GM12878 (cell line): ENCODE results near the gene INHBC. TPM values are rescaled to one million over a fixed set of nuclear protein-coding genes. Genes with fewer than 3 reads are reported as not detected.

Source experiments
- CTCF ChIP-seq, 3 experiments: IDR thresholded peaks in 2 of 3; conservative IDR thresholded peaks in 1 of 3; 2 replicates each; pipeline ENCODE4 v1.5.1; 2011; ENCODE audit warnings: low read depth in 3 of 3, low read length in 3 of 3, mild to moderate bottlenecking in 3 of 3, control low read depth in 2 of 3, moderate library complexity in 2 of 3, inconsistent platforms in 1 of 3, mixed read lengths in 1 of 3; ENCODE audit not compliant: control insufficient read depth in 2 of 3, insufficient read depth in 1 of 3; ENCODE audit errors: extremely low read depth in 1 of 3
- EP300 ChIP-seq, 2 experiments: fragments of 150-350 bp in 1 of 2; IDR thresholded peaks; 2 replicates each; pipeline ENCODE4 v1.6.1; 2011 to 2012; ENCODE audit warnings: low read depth in 2 of 2, low read length in 2 of 2, borderline replicate concordance in 1 of 2, improper control_type of control experiment in 1 of 2, inconsistent platforms in 1 of 2; ENCODE audit not compliant: control insufficient read depth in 1 of 2
- ETV6 ChIP-seq, 2 experiments: fragments of 450-650 bp in 1 of 2; IDR thresholded peaks in 1 of 2; conservative IDR thresholded peaks in 1 of 2; 2 replicates each; pipeline ENCODE4 v1.6.1; 2014; ENCODE audit warnings: antibody characterized with exemption in 1 of 2, borderline replicate concordance in 1 of 2, low read depth in 1 of 2, mild to moderate bottlenecking in 1 of 2, moderate library complexity in 1 of 2
- IKZF1 ChIP-seq: fragments of 450-650 bp; conservative IDR thresholded peaks from 2 replicates; pipeline ENCODE4 v1.6.1; 2017; ENCODE audit warnings: antibody characterized with exemption, mild to moderate bottlenecking
- IRF4 ChIP-seq: IDR thresholded peaks from 2 replicates; pipeline ENCODE4 v1.6.1; 2011; ENCODE audit warnings: low read depth, low read length
- NFYA ChIP-seq: IDR thresholded peaks from 2 replicates; pipeline ENCODE4 v1.6.1; 2011; ENCODE audit warnings: low read depth, mild to moderate bottlenecking, low read length, improper control_type of control experiment, borderline replicate concordance
- NKRF ChIP-seq: fragments of 450-650 bp; conservative IDR thresholded peaks from 2 replicates; pipeline ENCODE4 v1.6.1; 2017; ENCODE audit warnings: mild to moderate bottlenecking, moderate library complexity
- NR2C1 ChIP-seq: fragments of 450-650 bp; IDR thresholded peaks from 2 replicates; pipeline ENCODE4 v1.6.1; 2017; ENCODE audit warnings: antibody characterized with exemption, mild to moderate bottlenecking, moderate library complexity
- RAD21 ChIP-seq: IDR thresholded peaks from 2 replicates; pipeline ENCODE4 v1.6.1; 2011; ENCODE audit warnings: mild to moderate bottlenecking, low read depth, low read length, moderate library complexity; ENCODE audit not compliant: insufficient read depth
- RCOR1 ChIP-seq: conservative IDR thresholded peaks from 2 replicates; pipeline ENCODE4 v1.6.1; 2012; ENCODE audit warnings: low read depth, low read length, improper control_type of control experiment
- SREBF1 ChIP-seq: IDR thresholded peaks from 2 replicates; pipeline ENCODE4 v1.6.1; 2012; ENCODE audit warnings: mild to moderate bottlenecking, low read length
- ZBTB4 ChIP-seq: fragments of 450-650 bp; formaldehyde crosslinking; IDR thresholded peaks from 2 replicates; pipeline ENCODE4 v1.4.0; 2022; ENCODE audit warnings: mild to moderate bottlenecking, moderate library complexity
- ZNF24 ChIP-seq: fragments of 450-650 bp; IDR thresholded peaks from 2 replicates; pipeline ENCODE4 v1.6.1; 2017; ENCODE audit warnings: antibody characterized with exemption, mild to moderate bottlenecking
- ZNF592 ChIP-seq: fragments of 450-650 bp; IDR thresholded peaks from 2 replicates; pipeline ENCODE4 v1.6.1; 2017; ENCODE audit warnings: mild to moderate bottlenecking, moderate library complexity
- ZSCAN29 ChIP-seq: fragments of 450-650 bp; IDR thresholded peaks from 2 replicates; pipeline ENCODE4 v1.6.1; 2017; ENCODE audit warnings: mild to moderate bottlenecking, moderate library complexity
- polyA plus RNA-seq, 11 experiments: library from polyadenylated mRNA; depleted of rRNA in 4 of 11; unstranded in 6 of 11; stranded (reverse) in 5 of 11; fragments of >200 nt; fragmentation: Nextera tagmentation in 4 of 11; fragmentation: Illumina TruSeq in 1 of 11; extraction: Ambion mirVana in 4 of 11; extraction: Trizol in 1 of 11; gene quantifications; 1 replicate in 1 of 11; 2 replicates in 10 of 11; pipeline versions ENCODE4 v1.2.1 to v1.2.3, GENCODE V29; 2011 to 2016; ENCODE audit warnings: inconsistent platforms in 2 of 11, missing spikeins in 2 of 11, low read depth in 1 of 11
- total RNA-seq, 4 experiments: library from RNA; depleted of rRNA in 3 of 4; stranded (reverse); fragments of >200 nt in 3 of 4; fragmentation: Illumina TruSeq in 1 of 4; extraction: Trizol in 1 of 4; gene quantifications; 2 replicates each; pipeline versions ENCODE4 v1.2.1 to v1.2.3, GENCODE V29; 2013 to 2021

Gene INHBC
- total and polyA plus RNA-seq, 10 of the 15 experiments (the other 5 are each of a cell fraction or from before 2014, with no cell fraction given) = 0.04 to 0.22 (median 0.13) TPM; not detected in 5

- TF ChIP-seq CTCF (IDR thresholded peaks at IDR 0.05 in 2 of 3, conservative IDR thresholded peaks at IDR 0.05 in 1 of 3; ENCODE audit: control insufficient read depth in 2 of 3, extremely low read depth in 1 of 3, insufficient read depth in 1 of 3, low read depth in 3 of 3, low read length in 3 of 3) = peak; percentile 48 to 81 (median 72)
- no peak for TF ChIP-seq SREBF1
- no peak for TF ChIP-seq NFYA
- TF ChIP-seq EP300 (IDR thresholded peaks at IDR 0.05; ENCODE audit: borderline replicate concordance in 1 of 2, control insufficient read depth in 1 of 2, low read depth in 2 of 2, low read length in 2 of 2) = no peak
- no peak for TF ChIP-seq ZBTB4 (CRISPR knock-in tag)
- no peak for TF ChIP-seq ETV6 (conservative IDR thresholded peaks at IDR 0.05 in 1 of 2, IDR thresholded peaks at IDR 0.05 in 1 of 2; ENCODE audit: borderline replicate concordance in 1 of 2, low read depth in 1 of 2)
- TF ChIP-seq NR2C1 = no peak
- no peak for TF ChIP-seq ZNF24
- peak; percentile 43 for TF ChIP-seq RAD21
- TF ChIP-seq ZSCAN29 = no peak
- TF ChIP-seq ZNF592 = no peak
- TF ChIP-seq NKRF = peak; percentile 7; the same call in 1 of the 2 replicates
- TF ChIP-seq RCOR1 = no peak
- TF ChIP-seq IKZF1 = peak; percentile 77
- TF ChIP-seq IRF4 = no peak
Observed at GRCh38 chr12:57476162-57476992, 41.8 kb downstream of the INHBC start (continued).
